GM18502 (cell line): ENCODE measurements around the gene FAM241A.
"Not testable (repeated sequence)": the region's sequence is repeated elsewhere in the genome, so short reads cannot be mapped to it uniquely, and the experiment has no call there.

ENCODE experiments used
- ATAC-seq: cut with Tn5 transposase; IDR thresholded peaks from one replicate; pipeline ENCODE4 v1.9.1; 2021; ENCODE audit warnings: mild to moderate bottlenecking; ENCODE audit not compliant: unreplicated experiment, poor library complexity

Gene FAM241A

DNA sequence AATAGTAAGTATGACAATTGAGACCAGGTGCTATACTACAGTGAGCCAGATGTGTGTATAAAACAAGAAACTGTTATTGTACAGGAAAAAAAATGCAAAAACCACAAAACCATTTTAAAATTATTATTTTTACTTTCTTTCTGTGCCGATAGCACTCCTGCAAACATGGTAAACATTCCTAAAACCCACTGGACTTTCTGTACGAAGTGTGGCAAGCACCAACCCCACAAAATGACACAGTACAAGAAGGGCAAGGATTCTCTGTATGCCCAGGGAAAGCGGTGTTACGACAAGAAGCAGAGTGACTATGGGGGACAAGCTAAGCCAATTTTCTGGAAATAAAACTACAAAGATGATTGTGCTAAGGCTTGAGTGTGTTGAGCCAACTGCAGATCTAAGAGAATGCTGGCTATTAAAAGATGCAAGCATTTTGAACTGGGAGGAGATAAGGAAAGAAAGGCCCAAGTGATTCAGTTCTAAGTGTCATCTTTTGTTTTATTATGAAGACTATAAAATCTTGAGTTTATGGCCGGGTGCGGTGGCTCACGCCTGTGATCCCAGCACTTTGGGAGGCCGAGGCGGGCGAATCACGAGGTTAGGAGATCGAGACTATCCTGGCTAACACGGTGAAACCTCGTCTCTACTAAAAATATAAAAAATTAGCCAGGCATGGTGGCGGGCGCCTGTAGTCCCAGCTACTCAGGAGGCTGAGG is 26.0 kb downstream of the FAM241A start:
- not testable (repeated sequence) for ATAC-seq

DNA sequence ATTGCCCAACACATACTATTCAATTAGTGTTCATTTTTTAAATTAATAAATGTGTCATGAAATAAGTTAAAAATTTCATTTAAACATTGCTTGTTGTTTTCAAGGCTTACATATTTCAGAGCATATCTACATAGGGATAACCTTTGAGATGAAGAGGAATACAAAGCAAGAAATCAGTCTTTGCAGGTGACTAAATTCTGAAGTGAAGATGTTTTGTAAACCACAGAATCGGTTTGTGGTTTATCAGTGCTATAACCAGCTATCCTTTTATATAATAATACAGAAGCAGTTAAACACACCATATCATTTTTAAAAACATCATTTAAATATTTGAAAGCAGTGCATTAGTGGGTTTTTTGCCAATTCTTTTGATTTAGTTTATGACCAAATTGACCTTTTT is 26.9 kb downstream of the FAM241A start:
- peak; percentile 68 for ATAC-seq

DNA sequence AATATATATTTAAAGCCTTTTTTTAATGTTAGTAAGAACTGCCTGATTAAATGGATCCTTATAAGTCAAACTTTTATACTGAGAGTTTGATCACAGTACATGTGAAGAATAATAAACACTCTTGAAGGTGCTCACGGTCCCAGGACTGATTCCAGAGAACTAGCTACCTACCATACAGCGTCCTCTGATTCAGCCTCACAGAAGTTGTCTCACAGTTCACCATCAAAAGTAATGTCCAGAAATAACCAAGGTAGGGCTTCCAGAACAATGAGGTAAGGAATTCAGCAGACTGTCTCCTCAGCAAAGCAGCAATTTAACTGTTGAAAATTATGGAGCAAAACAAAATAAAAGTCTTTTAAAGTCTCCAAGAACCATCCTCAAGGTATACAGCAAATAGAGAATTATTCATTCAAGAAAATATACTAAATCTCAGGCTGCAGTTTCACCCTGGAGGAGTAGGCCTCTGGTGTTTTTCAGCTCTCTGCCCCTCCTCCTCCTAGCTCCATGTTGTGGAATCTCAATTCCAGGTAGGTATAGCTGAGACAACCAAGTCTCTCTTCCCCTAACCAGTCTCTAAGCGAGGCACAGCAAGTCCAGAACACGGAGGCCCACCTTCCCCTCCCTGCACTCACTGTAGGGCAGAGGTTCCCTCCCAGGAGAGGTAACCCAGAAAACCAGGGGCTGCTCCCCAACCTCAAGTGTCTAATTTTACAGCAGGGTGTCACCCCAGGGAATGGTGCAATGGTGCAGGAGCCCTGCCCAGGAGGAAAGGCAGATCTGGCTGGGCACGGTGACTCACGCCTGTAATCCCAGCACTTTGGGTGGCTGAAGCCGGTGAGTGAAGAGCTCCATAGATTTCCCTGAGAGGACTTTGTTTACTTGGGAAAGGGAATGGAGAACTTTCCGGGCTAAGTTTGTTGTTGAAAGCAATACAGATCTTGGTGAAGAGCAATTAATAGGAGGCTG is 28.6 kb downstream of the FAM241A start:
- no peak for ATAC-seq

DNA sequence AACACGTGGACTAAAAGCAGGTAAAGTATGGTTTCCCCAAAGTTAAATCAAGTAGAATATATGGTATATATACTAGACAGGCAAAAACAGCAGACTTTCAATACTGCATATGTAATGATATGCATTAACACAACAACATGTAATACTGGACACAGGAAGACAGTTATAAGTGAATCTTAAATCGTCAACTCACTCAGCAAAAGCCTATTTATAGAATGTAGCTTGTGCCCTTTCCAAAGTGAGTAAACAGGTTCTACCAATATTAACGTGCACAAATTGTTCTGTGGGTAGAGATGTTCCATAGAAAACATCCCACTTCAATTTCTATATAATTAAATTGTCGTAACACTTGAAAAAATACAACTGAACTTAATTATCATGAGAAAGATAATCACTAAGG is 30.6 kb downstream of the FAM241A start:
- no peak for ATAC-seq

DNA sequence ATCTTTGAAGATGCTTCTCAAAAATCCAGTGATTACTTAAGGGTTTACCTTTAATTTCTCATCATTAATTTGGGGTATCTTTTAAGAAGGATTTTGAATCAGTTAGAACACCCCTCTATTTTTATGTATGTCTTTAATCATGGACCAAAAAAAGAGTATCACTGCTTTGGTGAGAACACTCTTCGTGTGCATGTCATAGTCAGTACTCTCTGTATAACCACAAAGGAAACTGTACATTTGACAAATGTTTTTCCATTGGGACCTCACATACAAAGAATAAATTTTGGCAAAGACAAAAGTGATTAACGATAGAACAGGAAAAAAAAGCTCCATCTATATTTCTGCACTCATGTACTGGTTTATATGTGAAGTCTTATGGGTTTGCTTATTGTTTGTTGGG is 31.3 kb downstream of the FAM241A start:
- peak; percentile 74 for ATAC-seq

DNA sequence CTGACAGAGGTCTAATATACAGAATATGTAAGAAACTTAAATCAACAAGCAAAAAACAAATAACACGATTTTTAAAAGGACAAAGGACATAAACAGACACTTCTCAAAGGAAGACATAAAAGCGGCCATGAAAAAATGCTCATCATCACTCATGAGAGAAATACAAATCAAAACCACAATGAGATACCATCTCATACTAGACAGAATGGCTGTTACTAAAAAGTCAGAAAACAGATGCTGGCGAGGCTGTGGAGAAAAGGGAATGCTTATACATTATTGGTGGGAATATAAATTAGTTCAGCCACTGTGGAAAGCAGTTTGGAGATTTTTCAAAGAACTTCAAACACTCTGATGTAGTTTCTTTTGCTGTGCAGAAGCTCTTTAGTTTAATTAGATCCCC is 33.5 kb downstream of the FAM241A start:
- ATAC-seq: not testable (repeated sequence)

DNA sequence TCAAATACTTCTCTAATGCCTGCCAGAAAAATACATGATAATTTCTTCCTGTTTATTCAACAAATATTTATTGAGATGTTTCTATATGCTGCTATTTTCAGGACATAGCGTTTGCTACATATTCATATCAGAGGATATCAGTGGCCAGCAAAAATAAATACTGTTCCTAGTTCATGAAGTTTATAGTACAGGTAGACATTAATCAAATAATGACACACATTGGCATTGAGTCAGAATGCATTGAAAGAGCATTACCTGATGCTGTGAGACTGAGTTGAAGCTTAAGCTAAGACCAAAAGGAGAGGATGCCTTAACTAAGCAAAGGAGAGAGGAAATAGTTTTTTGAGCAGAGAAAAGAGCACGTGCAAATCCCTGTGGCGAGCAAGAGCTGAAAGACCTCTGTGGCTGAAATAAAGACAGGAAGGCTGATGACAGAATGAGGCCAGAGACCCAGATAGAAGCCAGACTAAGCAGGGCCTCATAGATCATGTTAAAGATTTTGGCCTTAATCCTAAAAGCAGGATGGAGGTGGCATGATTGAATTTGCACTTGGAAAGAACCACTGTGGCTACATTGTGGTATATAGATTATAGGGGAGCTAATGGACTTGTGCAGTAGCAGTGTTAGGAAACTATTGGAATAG is 36.2 kb downstream of the FAM241A start:
- ATAC-seq: no peak

DNA sequence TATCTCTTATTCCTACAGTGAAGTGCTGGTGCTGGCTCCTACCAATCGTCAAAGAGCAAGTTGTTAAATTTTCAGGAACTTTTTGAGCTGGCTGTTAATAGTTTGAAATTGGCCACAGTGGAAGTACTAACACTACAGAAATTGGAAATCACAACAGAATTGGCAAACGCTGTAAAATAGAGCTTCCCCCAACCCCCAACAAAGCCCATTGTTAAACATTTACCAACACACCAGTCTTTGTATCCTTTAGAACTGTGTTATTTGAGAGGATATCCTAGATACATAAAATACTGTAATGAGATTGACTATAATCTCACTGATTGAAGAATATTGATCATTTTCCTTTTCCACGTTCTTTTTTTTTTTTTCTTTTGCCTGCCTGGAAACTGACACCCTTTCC is 37.4 kb downstream of the FAM241A start:
- ATAC-seq: no peak

DNA sequence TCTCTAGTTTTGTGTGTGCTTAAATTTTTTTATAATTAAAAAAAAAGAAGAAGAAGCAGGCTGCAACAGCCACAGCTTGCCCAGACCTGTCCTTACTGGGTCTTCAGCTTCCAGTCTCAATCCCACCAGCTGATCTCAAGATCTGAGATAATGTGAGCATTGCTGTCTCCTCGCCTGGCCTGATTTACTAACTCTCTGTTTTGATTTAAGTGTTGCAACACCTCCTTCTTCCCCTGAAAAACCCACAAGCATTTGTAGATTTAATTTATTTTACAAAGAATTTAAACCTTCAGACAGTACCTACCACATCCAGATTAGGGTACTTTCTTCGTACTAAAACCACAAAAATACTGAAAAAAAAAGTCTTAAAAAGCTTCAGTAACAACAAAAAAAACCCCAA is 38.0 kb downstream of the FAM241A start:
- no peak for ATAC-seq

DNA sequence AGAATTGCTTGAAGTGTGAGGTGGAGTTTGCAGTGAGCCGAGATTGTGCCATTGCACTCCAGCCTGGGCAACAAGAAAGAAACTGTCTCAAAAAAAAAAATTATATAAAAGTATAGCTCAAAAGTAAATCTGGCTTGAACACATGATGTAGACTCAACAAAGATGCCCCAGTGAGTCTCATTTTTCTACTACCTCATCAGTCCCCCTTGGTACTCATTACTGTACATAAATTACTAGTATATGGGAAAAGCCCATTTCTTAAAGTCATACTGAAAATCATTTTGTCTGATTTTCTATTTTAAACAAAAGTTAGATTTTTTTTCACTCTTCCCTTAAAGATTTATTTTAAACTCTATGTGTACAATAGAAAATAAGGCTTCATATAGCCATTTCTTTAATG is 39.2 kb downstream of the FAM241A start:
- peak; percentile 47 for ATAC-seq

DNA sequence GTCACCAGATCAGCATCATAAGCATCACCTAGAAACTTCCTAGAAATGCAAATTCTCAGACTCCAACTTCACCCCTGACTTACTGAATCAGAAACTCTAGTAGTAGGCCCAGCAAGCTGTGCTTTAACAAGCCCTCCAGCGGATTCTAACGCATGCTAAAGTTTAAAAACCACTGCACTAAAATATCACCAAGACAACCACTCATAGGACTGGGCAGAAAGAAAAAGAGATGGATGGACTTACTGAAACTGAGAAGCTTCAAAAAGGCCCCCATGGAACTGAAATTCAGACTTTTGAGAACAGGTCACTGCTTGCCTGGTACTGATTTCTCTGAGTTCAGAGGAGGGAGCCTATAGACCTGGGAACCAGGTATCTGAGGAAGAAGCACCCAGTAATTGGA is 40.1 kb downstream of the FAM241A start:
- peak; percentile 55 for ATAC-seq

DNA sequence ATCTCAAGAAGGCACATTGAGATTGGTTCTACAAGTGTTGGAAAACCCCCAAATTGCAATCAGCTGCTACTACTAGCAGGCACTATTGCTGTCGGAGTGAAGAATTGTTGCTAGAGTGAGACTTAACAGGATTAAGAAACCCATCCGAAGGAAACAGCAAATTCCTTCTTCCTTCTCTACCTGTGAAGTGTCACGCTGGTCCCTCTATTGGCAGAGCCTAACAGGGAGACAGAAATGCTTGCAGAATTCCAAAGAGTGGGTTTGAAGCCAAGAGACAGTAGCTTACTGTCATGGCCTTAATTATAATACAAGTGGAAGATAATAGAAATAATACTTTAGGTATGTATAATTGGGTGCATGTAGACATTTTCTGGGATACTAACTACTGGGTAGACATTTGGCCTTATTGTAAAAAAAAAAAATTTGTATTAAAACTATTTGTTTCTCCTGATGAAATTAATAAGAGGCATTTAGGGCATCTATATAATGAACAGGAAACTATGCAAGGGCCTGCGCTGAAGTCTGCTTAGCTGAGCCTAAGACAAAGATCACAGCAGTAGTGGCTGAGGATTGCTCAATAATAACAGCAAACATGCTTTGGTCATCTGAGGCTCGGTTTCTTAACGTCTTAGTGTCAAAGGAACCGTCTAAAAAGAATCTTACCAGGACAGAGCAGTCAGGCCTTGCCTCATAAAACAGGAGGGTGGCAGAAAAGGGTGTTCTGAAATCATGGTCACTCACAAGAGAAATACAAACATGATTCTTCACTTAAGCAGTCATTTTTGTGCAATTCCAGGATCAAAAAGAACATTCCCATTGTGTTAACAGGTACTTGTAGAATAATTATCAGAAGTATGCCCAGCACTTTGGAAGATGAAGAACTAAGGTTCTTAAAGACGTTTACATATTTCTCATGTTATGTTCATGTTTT is 40.8 kb downstream of the FAM241A start:
- no peak for ATAC-seq

DNA sequence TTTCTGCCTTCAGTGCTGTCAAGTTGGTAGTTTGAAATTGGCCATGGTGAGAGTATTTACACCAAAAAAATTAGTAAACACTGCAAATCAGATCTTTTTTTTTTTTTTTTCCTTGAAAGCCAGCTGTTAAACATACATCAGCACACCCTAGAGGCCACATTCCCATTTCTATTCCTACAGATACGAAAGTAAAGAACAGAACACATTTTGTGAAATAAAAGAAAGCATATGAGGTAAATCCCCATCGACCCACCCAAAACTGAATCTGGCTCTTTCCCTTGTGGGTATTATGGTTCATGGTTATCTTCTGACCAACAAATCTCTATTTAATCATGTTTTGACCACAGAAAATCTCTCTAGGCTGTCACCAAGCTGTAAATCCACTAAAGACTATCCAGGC is 44.5 kb downstream of the FAM241A start:
- no peak for ATAC-seq

DNA sequence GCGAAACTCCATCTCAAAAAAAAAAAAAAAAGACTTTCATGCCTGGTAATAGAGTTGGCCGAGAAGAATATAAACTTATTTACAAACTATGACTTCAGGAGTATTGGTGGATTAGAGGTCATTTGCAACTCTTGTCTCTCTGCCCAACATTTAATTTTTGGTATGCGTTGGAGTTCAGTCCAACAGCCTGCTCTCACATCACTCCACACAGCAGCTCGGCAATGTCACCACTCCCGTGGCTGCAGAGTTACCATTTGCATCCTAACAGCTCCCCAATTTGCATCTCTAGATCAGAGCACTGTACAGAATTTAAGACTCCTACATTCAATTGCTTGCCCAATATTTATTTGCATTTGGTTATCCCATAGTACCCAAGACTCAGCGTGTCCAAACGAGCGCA is 45.4 kb downstream of the FAM241A start:
- ATAC-seq: no peak

DNA sequence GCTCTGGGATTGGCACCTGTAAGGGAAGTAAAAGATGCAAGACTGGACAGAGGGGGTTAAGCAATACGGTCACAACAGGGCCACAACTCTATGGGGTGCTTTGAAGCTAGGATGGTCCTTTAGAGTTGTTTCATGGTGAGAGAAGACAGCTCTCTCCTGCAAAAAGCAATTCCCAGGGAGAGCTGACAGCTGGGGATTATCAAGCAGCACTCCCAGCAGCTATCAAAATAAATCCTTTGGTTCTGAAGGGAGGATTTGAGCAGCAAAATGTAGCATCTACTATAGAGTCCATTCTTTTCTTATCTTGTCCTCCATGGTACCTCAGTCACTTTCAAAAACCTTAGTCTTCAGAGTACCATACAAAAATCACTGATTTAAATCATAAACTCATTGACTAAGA is 51.2 kb downstream of the FAM241A start:
- ATAC-seq: no peak

DNA sequence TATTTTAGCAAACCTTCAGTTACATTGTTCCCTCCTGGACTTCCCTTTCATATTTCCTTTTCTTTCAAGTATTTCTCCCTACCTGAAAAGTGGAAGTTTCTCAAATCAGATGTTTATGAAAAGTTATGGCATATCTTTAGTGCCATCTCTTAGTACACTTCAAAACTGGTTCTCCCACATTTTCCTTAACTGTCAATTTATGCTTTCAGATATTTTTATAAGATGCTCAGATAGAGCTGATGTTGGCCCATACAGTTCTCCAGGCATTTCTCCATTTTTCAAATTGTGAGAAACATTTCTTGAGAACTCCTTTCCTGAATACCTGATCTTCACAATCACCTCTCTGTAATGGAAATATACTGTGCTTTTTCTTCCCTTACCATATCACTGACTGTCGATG is 53.8 kb downstream of the FAM241A start:
- no peak for ATAC-seq

DNA sequence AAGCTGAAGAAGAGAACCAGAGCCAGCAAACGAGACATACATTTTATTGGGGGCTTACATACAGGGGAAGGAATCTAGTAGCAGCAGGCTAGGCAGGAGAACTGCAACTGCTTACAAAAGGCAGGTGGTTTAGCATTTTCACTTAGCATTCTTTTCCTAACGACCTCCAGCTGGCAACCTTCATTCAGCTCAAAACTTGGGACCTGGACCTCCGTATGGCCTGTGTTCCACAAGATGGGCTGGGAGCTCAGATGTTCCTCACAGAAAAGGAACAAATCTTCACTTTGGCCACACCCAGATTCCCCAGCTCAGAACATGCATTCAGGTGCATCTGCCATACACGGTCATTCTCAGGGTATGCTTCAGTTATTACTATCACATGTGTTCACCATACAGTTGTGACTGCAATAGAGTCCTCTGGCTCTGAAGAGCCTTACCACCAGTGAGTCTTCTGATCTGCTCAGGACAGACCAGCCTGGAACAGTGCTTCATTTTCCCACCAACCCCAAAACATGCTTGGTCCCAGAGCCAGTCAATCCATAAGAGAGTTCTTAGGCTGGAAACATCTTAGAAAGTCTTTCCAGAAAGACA is 56.8 kb downstream of the FAM241A start:
- ATAC-seq: peak; percentile 45

DNA sequence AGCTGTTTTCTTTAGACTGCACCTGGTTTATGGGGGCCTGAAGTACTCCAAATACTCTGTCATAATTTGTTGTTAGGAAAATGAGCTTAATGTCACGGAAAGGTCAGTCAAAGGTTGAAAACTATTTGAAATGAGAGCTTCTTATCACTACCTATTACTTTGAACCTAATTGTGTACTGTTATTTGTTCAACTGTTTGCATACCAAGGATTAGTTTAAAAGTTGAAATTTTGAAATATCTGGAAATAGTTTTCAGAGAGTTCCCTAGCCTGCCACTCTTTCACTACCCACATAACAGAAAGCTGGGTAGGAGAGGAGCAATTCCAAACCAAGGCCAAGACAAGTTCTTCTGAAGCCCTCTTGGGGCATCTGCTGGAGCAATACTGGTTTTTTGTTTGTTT is 58.3 kb downstream of the FAM241A start:
- ATAC-seq: no peak

DNA sequence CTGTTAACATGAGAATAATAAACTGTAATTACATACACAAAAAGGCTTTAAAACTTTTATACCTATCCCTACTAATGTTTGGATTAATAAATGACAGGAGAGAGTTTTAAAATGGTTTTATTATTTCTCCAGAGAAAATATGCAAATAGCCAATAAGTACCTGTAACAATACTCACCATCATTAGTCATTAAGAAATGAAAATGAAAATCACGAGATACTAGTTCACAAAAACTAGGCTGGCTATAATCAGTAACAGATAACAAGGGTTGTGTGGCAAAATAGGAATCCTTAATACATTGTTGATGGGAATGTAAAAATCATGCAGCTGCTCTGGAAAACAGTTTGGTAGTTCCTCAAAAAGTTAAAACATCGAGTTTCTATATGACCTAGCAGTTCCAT is 61.2 kb downstream of the FAM241A start:
- ATAC-seq: peak; percentile 55
